Cardiac fibroblast (primary cell): ENCODE measurements around the gene ROR2.
A peak's percentile ranks its signal among the peaks of the same experiment; 100 is the strongest.

Experiments
- DNase-seq, 2 donors: peaks; one replicate each; pipeline versions ENCODE4 v3.0.0 to v3.0.0-alpha.2; 2010; ENCODE audit warnings: low read depth in 2 of 2
- H3K4me3 ChIP-seq, 2 donors: replicated peaks in 1 of 2; 1 replicate in 1 of 2; 2 replicates in 1 of 2; pipeline ENCODE4 v1.5.1; 2011; ENCODE audit warnings: low read depth in 2 of 2, low read length in 2 of 2, mild to moderate bottlenecking in 2 of 2, moderate library complexity in 1 of 2
- CTCF ChIP-seq: IDR thresholded peaks from one replicate; pipeline ENCODE4 v1.5.1; 2011; ENCODE audit warnings: low read depth, mild to moderate bottlenecking, low read length, inconsistent platforms

Gene ROR2

GRCh38 chr9:91583161-91583875, 366.7 kb downstream of the ROR2 start:
- no peak overlapping the region for H3K4me3 ChIP-seq
- DNase-seq: no peak
- TF ChIP-seq CTCF: no peak

- H3K4me3 ChIP-seq: no peak overlapping the region
- TF ChIP-seq CTCF: no peak
- DNase-seq: no peak
These were observed 367.8 kb downstream of the ROR2 start for GRCh38 chr9:91582181-91582580.

GRCh38 chr9:91580136-91580535, 369.9 kb downstream of the ROR2 start:
- no peak for TF ChIP-seq CTCF
- DNase-seq: peak; percentile 13 to 58
- no peak overlapping the region for H3K4me3 ChIP-seq

- no peak for DNase-seq
- no peak for TF ChIP-seq CTCF
- no peak overlapping the region for H3K4me3 ChIP-seq
These were observed 371.1 kb downstream of the ROR2 start for GRCh38 chr9:91578911-91579310.

- DNase-seq: no peak
- no peak overlapping the region for H3K4me3 ChIP-seq
- no peak for TF ChIP-seq CTCF
These were observed 372.4 kb downstream of the ROR2 start for GRCh38 chr9:91577633-91578061.

GRCh38 chr9:91572811-91573210, 377.2 kb downstream of the ROR2 start:
- H3K4me3 ChIP-seq: no peak overlapping the region
- TF ChIP-seq CTCF: no peak
- no peak for DNase-seq

GRCh38 chr9:91572044-91572443, 378.0 kb downstream of the ROR2 start:
- peak; percentile 15 to 66 for DNase-seq
- no peak for TF ChIP-seq CTCF
- no peak overlapping the region for H3K4me3 ChIP-seq
